MM.1S (cell line): ENCODE data around the gene OR4K14.

Source experiments
- EZH2 ChIP-seq: fragments of 300-600 bp; sonication (generic); optimal IDR thresholded peaks from 2 replicates; pipeline ENCODE3; 2017; ENCODE audit warnings: low read depth, mild to moderate bottlenecking, antibody characterized with exemption, low read length, mixed read lengths
- EZH2phosphoT487 ChIP-seq: fragments of 300-600 bp; sonication (generic); IDR thresholded peaks from 2 replicates; pipeline ENCODE4 v1.6.1; 2018; ENCODE audit warnings: antibody characterized with exemption, low read length
- TF ChIP-seq, protein P1 (sequence below): fragments of 300-600 bp; sonication (generic); IDR thresholded peaks from 2 replicates; pipeline ENCODE4 v1.5.1; 2016; ENCODE audit warnings: antibody characterized with exemption, low read length, mixed read lengths

DNA sequence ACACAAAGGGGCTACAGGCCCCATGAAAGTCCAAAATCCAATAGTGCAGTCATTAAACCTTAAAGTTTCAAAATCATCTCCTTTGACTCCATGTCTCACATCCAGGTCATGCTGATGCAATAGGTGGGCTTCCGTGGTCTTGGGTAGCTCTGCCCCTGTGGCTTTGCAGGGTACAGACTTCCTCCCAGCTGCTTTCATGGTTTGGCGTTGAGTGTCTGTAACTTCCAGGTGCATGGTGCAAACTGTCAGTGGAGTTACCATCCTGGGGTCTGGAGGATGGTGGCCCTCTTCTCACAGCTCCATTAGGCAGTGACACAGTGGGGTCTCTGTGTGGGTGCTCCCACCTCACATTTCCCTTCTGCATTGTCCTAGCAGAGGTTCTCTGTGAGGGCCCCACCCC lies 25.7 kb downstream of the OR4K14 start:
- TF ChIP-seq, protein P1, sequence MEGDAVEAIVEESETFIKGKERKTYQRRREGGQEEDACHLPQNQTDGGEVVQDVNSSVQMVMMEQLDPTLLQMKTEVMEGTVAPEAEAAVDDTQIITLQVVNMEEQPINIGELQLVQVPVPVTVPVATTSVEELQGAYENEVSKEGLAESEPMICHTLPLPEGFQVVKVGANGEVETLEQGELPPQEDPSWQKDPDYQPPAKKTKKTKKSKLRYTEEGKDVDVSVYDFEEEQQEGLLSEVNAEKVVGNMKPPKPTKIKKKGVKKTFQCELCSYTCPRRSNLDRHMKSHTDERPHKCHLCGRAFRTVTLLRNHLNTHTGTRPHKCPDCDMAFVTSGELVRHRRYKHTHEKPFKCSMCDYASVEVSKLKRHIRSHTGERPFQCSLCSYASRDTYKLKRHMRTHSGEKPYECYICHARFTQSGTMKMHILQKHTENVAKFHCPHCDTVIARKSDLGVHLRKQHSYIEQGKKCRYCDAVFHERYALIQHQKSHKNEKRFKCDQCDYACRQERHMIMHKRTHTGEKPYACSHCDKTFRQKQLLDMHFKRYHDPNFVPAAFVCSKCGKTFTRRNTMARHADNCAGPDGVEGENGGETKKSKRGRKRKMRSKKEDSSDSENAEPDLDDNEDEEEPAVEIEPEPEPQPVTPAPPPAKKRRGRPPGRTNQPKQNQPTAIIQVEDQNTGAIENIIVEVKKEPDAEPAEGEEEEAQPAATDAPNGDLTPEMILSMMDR = no peak
- no peak for TF ChIP-seq EZH2
- TF ChIP-seq EZH2phosphoT487 = no peak
